HL-60/S4 treated with phorbol 12-myristate 13-acetate at 8.2 ng/mL for 4 days and 3 days (cell line): ENCODE results near the gene DHRS4L2.

Source experiments
- in situ Hi-C: fragments of 300-500 bp; cut with MboI; formaldehyde crosslinking; loops from 2 replicates; pipeline ENCODE4 v1.15.0; 2022; ENCODE audit warnings: low sequenced_read_pairs

Gene DHRS4L2

DNA sequence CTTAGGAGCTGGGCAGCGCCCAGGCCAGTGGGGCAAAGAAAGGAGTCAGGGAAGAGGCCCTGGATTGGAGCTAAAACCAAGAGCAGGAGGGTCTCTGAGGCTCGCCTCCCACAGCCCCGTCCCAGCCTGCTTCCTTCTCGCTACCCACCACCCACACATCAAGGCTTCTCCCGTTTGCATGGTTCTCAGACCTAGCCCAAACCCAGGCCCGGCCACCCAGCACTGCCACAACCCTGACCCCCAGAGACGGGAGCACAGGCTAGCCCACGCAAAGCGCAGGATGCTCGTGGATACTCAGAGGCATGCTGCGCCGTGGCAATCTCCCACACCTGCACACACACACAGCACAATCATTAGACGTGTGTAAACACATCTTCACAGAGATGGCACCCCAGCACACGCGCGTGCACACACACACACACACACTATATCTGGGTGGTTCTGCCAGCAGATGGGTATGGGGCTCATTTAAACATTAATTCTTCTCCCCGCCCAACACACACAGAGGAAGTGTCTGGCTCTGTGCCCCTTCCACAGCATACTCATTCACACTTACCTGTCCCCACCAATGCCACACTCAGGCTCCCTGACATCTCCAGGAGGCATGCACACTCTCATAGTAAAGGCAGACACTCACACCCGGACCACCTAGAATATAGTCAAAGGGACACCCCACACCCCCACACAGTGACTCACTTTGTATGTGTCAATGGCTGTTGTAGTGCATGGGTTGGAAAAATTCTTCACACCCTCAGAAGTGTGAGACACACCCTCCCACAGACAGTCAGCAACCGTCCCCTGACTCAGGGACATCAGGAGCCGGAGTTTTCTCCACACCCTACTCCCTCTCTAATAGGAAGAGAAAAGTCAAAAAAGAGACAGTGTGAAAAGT lies 64.2 kb downstream of the DHRS4L2 start:
- in situ Hi-C loops = no loop called here

DNA sequence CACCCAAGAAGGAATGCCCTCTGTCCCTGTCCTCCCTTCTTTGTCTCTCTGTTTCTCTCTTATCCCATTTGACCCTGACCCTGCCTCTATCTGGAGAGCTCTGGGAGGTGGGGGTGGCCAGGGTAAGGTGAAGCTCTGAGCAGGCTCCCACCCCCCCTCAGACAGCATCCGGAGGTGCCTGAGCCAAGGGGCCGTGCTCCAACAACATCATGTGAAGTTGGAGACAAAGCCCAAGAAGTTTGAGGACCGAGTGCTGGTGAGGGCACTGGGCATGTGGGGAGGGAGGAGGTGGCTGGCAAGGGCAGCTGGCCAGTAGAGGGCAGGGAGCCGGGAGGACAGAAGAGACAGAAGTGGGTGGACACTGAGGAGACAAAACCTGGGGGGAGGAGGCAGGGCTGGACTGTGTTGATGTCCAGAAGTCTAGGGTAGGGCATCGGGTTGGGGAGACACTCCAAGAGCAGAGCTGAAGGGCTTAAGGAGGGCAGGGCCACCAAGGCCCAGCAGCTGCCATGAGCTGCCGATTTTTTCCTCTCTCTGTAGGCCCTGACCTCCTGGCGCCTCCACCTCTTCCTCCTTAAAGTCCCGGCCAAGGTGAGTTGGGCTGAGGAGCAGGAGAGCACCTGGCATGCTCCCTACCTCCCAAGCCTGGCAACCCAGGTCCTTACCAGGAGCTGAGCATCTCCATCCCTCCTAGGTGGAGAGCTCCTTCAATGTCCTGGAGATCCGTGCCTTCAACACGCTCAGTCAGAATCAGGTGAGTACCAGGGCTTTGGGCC lies 65.0 kb downstream of the DHRS4L2 start:
- in situ Hi-C loops = no loop called here

DNA sequence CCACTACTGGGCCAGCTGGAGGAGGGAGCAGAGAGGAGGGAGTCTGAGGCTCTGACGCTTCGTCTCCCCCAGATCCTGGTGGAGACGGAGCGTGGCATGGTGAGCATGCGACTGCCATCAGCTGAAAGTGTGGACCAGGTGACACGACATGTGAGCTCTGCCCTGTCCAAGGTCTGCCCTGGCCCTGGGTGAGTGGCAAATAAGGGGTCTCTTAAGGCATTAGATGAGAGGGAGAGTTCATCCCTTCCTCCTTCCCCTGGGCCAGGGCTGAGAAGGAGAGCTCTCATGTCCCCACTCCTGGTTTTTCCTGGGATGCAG lies 65.6 kb downstream of the DHRS4L2 start:
- in situ Hi-C loops = no loop called here

DNA sequence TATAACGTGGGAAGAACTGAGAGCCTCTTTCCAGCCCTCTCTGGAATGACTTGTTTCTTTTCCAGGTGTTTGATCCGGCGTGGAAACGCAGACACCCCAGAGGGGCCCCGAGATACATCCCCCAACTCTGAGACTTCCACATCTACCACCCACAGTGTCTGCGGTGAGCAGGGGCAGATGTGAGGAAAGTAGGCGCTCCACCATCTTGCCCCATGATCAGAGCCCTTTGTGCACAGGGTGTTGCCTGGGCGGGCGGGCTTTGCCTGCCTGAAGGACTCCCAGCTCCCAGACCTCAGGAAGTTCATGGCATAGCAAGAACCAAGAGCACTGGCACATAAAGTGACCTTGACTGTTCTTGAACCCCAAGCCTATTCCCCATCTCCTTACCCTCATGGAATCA lies 65.9 kb downstream of the DHRS4L2 start:
- in situ Hi-C loops = no loop called here
